HL-60/S4 treated with retinoic acid at 250 ng/mL for 4 days and 3 days (cell line): ENCODE data around the gene MEF2A.

Experiments
- in situ Hi-C: fragments of 300-500 bp; cut with MboI; formaldehyde crosslinking; loops from 2 replicates; pipeline ENCODE4 v1.7.0; 2022; ENCODE audit warnings: low sequenced_read_pairs

The MEF2A gene

DNA sequence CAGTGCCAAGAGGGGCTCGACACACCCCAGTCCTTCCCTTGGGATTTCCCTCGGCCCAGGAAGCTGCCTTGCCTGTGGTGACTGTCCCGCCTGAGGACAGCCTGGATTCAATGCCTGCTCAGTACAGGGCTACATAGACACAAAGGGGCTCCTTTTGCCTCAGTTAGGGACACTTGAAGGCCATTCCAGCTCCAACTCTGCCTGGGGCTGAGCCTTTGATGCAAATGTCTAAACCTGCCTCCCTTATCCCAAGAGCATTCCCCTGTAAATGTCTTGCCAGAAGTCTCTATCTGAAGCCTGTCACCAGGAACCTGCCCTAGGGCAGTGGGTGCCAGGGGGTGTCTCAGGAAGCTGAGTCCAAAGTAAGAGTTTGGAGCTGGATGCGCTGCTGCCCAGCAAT is 186.8 kb downstream of the MEF2A start:
- in situ Hi-C loops: no loop called here

DNA sequence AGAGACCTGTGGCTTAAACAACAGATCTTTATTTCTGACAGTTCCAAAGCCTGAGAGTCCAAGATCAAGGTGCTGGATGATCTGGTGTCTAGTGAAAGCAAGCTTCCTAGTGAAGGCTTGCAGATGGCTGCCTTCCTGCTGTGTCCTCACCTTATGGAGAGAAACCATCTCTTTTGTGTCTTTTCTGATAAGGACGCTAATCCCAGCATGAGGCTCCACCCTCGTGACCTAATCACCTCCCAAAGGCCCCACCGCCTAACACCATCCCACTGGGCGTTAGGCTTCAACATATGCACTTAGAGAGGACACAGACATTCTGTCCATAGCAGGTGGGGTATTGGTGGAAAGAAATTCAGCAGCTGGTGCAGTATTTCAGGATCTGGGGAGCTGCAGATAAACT is 187.3 kb downstream of the MEF2A start:
- in situ Hi-C loops: no loop called here

DNA sequence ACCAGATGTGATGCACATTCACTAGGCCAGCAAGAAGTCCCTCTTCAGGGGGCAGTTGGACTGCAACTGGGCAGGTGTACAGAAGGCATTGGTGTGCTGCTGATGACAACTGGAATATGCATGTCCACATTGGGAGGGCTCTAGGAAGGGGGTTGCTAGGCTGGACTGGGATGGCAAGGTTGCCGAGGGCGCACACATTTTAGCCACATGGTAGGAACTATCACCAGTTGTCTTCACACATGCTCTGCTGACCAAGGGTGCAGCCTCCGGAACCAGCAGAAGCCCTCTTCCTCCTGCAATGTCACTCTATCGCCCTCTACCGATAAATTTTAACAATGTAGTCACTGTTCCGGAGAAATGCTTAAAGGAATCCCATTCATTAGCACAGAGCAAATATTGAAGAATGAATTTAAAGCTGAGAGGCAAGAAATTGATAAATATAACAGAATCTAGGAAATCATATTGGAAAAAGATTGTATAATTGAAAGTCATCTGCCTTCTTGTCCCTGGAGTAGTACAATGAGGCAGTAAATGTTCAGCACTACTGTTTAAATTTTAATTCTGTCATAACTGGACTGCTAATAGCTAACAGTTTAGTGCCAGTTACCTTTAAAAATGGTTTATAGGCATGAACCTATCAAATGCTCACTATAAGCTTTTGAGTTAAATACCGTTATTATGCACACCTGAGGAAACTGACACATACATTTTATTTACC is 190.1 kb downstream of the MEF2A start:
- in situ Hi-C loops: no loop called here

DNA sequence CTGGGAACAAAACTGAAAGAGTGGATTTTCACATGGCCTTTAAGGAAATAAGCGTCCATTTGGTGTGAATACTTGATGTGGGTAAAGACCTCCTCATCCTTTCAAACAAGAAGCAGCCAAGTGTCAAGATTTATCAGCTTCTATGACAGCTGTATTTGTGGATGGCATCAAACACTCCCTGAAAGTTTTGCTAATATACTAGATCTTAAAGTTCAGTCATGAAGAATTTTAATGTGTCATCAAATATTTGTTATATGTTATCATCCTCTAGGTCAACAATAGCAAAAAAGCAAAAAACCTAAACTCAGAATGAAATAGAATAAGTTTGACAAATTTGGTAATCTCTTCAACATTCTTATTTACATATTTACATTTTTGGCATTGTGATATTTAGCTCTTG is 196.5 kb downstream of the MEF2A start:
- in situ Hi-C loops: no loop called here

DNA sequence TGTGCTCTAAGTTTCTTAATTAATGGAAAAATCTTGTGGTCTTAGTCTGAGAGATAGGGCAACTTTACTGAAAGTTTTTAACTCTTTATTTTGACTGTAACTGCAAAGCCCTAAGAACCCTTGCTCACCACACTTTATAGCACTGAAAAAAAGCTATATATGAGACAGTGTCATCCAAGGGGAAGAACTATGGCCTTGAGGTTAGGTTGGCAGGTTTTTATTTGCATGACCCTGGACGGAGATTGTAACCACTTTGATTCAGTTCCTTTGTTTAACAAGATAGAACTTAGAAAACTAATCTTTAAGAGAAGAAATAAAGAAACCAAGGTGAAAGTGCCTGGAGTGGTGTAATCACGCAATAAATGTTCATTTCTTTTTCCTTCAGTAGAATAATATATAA is 198.0 kb downstream of the MEF2A start:
- in situ Hi-C loops: no loop called here

DNA sequence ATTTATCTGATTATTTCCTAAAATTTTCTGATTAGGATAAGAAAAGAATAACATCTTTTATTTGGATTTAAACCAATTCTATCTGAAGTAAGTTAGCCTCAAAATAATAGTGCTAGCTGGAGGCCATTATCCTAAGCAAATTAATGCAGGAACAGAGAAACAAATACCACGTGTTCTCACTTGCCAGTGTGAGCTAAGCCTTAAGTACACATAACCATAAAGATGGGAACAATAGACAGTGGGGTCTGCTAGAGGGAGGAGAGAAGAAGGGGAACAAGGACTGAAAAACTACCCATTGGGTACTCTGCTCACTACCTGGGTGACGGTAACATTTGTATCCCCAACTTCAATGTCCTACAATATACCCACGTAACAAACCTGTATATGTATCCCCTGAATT is 198.7 kb downstream of the MEF2A start:
- in situ Hi-C loops: no loop called here
